GM21529 (cell line): ENCODE results near the gene NHLRC4.

Source experiments
- ATAC-seq: cut with Tn5 transposase; IDR thresholded peaks from one replicate; pipeline ENCODE4 v1.9.1; 2021; ENCODE audit not compliant: unreplicated experiment

NHLRC4 gene

DNA sequence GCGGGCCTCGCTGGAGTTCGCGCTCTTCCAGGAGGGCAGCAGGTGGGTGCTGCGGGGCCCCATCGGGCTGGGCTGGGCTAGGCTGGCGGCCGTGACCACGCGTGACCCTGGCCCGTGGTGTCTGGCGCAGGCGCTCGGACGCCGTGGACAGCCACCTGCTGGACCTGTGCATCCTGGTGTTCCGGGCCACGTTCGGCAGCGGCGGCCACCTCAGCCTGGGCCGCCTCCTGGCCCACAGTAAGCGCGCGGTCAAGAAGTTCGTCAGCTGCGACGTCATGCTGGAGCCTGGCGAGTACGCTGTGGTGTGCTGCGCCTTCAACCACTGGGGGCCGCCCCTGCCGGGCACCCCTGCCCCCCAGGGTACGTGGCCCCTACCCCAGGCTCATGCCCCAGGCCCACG lies 14.6 kb upstream of the NHLRC4 start:
- ATAC-seq = no peak

DNA sequence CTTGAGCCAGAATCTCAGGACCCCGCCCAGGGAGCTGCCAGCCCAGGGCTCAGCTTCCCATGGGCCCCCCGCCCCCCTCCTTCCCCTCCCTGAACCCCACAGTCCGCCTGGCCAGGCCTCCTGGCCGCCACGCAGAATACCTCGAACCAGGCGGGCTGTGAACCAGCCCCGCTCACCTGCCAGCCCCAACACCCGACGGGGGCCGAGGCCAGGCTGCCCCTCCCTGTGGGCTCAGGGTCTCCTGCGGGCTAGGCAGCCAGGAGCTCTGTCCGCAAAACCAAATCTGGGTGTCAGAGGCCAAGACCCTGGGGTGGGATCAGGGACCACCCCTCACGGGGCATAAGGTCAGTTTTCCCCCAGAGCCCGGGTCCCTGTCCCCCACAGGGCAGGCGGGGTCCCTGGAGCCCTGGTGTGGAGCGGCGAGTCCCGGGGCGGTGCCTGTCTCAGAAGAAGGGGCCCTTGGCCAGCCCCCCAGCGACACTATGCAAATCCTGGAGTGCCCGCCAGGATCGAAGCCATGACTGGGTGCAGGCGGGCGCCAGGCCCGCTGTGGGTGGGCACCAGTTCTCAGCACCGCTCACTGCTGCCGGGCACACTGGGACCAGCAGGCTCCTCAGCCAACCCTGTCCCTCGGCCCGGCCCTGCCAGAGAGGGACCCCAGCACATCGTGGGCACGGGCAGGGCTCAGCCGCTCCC lies 13.1 kb upstream of the NHLRC4 start:
- ATAC-seq = no peak

DNA sequence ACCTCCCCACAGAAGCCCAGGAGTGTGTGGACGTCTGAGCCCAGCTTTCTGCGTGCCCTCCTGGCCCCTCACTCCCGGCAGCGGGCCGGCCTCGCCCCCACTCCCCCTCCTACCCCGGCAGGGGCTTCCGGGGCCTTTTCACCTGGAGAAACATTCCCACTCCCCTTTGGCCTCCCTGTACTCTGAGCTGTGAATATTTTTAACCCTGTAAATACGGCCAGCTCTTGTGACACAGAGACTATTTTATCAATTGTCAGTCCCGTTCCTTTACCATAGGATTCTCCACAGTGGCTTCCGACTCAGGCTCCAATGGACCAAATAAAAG lies 12.5 kb upstream of the NHLRC4 start:
- no peak for ATAC-seq

DNA sequence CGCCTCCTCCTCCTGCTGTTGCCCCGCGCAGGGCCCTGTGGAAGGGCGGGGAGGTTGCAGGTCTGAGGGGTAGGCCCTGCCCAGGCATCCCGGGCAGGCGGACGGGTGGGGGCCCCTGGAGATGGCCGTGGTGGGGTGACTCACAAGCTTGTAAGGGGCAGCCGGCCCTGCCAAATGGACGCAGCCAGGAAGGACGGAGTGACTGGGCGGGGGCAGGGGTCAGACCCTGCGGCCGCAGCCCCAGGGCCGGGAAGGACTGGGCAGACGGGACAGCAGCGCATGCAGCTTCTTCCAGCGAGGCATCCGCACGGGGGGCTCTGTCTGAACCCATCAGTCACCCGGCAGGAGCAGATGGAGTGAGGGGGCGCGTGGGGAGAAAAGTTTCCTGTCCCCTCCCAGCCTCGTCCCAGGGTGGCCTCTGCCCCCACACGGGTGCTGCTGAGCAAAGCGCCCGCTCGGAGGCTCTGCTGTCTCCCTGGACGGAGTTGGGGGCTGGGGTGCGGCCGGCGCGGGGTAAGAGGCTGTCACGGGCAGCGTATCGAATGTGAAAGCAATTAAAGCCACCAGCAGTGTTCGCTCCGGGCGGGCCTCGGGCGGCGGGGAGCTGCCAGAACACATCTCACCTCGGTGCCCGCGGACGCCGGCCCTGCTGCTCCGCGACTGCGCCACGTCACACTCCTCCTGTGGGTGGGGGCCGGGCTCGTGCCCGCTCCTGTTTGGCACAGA lies 12.0 kb upstream of the NHLRC4 start:
- ATAC-seq = no peak

DNA sequence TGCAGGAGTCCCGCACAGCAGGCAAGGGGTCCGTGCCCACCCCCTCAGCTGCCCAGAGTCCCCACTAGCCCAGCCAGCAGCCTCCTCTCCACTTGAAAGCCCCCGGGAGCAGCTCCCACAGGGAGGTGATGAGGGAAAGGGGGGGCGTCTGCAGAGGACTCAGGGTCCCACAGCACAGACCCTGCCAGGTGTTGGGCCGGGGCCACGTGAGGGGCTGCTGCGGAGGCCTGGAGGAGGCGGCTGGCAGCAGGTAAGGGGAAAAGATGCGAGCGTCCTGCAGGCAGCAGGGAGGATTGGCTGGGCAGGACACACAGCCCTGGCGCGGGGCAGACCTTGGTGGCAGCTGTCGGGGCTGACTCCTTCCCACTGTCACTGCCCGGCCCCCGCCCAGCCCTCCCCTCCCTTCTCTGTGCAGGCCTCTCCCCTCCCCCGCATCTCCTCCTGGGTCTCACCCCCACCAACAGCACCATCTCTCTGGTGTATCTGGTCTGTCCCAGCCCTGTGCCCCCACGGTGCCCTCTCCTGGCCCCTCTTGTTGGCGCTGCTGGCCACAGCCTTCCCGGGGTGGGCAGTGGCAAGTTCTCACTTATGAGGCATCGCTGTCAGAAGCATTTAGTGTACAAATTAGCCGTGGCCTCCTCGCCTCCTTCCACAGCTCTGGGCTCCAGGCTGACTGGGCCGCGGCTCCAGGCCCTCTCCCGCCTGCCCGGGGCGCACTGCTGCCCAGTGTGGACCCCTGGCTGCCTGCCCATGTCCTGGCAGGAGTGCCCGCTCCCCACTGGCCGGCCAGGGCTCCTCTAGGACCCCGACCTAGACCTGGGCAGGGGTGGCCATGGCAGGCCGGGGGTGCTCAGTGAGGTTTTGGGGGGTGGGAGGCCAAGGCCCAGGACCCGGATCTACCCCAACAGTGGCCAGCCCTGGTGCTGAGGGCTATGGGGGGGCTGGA lies 11.0 kb upstream of the NHLRC4 start:
- no peak for ATAC-seq

DNA sequence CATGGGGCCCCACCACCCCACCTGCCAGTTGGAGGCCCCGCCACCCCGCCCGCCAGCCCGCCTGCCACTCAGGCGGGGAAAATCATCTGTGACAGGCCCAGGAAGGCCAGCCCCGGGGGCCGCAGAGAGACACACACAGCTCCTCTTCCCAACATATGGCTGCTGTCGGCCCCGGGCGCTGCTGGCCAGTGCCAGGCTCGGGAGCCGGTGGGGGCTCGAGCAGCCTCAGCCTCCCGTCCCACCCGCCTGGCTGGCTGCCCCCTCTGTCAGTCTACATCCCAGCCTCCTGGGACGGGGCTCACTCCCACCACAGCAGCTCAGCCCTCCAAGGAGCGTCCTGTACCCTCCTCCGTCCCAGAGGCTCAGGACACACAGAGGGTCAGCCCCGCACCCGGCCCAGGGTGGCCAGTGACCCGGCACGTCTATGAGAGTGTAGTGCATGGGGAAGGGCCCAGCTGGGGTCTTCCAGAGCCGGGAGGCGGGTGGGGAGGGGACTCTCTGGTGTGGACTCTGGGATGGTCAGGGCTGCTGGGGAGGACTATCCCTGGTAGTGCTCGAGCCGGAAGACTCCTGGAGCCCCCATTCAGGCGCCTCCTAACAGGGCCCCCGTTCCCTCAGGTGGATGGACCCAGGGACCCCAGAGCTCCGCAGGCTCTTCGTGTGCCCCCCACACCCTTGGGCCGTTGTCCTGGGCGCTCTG lies 10.2 kb upstream of the NHLRC4 start:
- ATAC-seq = no peak

DNA sequence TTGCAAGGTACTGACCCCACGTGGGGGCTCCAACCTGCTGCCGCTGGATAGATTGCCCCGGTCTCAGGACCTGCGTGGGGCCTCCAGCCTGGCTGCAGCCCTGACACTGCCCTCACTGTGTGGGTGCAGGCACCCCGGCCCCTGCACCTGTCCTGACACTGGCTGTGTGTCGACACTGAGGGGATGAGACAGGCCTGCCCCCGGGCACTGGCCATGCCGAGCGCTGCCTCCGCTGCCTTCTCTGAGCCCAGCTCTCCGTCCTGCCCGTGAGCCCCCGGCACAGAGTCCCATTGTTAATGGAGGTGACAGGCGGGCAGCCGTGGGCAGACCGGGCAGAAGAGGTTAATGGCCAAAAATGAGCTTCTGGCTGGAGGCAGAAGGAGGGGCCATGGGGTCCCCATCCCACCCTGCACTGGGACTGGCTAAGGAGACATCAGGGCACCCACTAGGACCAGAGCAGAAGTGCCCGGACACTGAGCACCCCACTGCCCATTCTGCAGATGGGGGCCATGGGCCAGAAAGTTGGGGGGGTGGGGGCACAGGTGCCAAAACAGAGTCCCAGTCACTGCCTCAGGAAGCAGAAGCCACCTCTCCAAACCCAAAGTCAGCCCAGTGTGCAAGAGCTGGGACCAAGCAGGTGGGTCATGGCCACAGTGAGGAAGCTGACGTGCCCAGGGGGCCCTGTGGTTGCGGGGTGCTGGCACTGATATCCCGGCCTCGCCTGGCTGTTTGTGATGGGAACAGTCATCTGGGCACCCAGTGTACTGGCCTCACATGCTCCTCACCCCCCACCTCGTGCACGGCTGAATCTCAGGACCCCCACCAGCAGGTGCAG lies 9.1 kb upstream of the NHLRC4 start:
- ATAC-seq = no peak

DNA sequence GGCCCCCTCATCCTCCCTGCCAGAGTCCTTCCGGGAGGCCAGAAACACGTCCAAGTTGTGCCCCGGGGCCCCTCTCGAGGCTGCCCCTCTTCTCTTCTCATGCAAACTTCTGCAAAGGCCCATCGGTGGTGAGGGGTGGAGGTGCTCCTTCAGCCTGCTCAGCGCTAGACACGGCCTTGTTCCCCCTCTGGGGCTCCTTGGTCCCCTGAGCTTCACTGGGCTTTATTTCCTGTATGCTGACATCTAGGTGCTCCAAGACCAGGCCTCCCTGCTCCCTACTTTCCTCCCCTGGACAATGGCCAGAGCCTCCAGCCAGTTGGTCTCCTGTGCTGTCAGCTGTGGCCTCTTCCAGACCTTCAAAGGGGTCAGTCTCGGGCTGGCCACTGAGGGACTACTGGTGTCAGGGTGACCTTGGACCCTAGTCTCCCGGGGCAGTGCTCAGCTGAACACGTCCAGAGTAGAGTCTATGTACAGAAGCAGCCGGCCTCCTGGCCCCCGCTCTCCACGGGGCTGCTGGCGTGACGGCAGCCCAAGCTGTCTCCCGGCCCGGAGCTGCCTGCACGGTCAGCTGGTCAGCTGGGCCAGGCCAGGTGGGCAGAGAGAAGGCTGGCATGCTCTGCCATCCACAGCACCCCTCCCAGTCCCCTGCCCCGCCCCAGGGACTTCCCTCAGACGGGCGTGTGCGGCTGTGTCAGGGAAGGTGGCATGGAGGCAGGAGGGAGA lies 8.3 kb upstream of the NHLRC4 start:
- ATAC-seq = no peak

DNA sequence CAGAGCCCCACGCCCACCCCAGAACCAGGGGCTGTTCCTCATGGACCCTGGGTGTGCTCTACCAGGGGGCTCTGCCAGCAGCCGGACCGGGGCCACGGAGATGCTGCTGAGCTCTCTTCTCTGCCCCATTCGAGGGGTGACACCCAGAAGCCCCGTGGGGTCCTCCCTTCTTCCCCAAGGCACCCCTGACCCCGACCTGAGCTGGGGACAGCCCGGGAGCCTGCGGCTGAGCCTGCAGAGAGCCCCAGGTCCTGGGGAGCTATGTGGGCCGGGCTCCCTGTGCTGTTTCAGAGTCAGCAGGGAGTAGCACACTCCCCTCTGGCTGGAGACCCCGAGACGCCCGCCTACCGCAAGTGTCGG lies 7.8 kb upstream of the NHLRC4 start:
- no peak for ATAC-seq

DNA sequence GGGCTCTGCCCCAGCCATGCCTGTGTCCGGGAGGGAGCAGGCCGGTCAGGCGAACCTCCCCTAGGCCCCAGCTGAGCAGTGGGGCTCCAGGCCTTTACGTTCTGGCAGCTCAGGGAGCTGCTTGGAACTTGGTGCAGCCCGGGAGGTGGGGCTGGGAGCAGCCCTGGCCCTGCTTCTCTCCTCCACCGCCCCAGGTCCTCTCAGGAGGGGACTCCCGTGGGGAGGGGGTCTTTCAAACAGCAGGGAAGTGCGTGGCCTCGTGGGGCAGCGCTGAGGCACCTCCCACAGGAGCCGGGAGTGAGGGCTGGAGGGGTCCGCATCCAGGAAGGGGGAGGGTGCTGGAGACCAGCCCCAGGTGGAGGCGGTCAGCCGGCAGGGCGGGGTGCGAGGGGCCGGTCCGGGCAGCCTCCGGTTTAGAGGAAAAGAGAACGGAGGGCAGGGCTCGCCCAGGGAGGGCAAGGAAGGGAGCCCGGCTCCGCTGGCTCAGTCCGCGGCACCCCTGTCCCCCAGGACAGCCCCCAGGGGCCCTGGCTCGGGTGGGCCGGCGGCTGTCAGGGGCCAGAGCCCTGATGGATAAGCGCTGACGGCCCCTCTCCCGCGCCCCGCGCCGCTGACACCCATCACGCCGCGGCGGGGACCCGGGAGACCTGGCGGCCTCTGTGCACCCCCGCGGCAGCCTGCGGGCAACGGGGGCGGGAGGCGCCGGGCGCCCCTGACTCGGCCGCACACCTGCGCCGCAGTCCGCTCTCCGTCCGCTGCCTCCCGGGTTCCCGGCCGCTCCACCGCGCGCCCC lies 7.2 kb upstream of the NHLRC4 start:
- ATAC-seq = no peak

DNA sequence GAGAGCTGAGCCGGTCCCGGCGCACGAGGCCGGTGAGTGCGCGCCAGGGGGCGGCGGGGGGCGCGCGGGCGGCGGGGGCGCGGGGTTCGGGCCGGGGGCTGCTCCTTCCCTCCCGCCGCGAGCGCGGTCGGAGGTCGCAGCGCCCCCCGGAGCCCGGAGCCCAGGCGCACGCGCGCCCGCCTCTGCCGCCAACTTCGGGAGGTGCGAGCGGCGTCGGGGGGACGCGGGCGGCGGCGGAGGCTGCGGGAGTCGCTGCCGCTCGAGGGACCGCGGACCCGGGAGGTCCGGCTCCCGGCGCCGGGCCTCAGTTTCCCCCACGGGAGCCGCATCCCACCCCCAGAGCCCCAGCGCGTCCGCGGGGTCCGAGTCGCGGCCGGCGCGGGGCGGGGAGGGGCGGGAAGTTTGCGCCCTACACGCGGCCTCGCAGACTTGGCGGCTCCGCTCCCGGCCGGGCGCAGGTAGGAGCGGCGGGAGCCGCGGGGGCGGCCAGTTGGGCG lies 6.6 kb upstream of the NHLRC4 start, which contains the start of gene PRR35:
PRR35 (plus strand) TSS at position 191 of the 497 bp plus-strand sequence. CDS start 2,901 bp downstream, outside the sequence.
- ATAC-seq = no peak

DNA sequence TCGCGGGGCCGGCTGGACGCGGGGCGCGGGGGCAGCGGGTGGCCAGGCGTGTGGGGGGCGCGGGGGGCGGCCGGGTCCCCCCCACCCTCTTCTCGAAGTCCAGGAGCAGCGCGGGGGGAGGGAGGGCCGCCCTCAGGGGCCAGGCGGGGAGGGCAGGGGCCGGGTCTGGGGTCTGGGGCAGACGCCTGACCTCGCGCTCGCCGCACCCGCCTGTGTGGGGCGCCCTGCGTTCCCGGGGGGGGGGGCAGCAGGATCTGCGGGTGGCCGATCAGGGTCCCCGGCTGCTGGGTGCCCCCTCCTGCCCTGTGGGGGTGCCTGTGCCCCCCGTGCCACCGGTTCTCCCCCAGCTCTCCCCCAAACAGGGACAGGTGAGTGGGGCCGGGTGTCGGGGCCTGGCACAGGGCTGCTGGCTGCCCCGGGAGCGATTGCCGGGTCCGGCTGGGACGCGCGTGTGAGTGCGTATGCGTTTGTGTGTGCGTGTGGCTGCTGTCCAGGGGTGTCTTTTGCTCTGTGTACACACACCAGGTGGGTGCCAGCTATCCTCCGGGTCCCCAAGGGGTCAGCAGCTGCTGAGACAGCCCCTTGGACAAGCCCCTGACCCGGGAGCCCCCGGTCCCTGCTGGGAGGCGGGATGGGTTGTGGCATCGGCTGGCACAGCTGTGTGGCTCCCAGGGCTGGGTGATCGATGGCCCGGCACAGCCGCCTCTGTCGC lies 5.9 kb upstream of the NHLRC4 start:
- no peak for ATAC-seq

DNA sequence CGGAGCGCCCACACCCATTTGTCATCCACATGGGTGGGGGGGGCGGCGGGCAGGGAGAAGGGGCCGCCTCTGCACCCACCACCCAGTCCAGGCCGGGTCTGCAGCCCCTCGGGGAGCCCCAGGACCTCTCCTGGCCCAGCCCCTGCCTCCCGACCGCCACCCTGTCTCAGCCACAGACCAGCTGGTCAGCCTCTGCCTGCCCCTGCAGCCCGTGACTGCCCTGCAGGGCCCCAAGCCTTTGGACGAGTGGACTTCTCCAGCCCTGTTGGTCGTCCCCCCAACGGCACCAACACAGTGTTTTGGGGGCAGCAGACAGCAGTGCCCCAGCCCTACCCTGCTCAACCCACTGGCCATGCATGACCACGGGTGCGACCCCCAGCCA lies 5.4 kb upstream of the NHLRC4 start:
- no peak for ATAC-seq

DNA sequence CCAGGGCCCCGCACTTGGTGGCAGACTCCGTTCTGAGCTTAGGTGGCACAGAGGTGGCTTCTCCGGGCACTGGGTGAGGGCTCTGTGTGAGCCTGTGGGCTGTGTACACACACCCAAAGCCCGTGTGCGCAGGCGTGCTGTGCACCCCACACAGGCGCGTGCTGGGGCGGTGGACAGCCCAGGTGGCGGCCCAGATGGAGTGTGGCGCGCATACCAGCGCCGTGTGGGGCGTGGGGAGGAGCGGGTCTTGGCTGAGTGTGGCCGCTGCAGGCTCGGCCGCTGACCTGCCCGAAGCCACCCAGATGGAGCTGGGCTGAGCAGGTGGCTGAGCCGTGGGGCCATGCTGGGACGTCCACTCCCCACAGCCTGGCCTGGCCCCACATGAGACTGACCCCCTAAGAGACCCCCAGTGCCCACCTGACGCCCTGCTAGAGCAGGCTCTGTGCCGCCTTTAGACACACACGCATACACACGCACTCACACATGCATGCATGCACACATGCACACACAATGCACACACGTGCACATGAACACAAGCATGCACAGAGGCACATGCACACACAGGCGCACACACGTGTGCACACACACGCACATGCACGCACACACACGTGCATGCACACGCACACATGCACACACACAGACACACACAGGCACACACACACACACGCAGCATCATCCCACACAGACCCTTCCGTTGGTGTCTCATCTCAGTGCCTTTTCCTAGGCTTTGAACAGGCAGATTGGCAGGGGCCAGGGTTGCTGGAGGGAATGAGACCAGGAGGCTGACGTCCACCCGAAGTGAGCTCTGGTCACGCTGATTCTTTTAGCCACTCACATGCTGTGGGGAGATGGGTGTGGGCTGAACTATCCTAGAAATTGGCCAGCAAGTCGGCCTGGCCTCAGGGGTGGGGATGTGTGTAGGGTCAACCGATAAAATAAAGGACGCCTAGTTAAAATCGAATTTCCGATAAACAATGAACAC lies 4.6 kb upstream of the NHLRC4 start:
- ATAC-seq = no peak

DNA sequence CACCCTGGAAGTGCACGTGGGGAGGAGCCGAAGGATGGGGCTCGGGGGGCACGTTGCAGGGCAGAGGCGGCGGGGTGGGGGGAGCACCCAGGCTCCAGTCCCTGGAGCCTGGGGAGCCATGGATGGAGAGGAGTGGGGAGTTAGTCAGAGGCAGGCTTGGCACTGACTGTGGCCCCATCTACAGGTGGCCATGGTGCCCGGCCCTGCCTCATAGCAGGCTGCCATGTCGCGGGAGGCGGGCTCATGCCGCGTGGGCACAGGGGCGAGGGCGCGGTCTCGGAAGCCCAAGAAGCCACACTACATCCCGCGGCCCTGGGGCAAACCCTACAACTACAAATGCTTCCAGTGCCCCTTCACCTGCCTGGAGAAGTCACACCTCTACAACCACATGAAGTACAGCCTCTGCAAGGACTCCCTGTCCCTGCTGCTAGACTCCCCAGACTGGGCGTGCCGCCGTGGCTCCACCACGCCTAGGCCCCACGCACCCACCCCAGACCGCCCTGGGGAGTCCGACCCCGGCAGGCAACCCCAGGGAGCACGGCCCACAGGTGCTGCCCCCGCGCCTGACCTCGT lies 3.6 kb upstream of the NHLRC4 start:
- ATAC-seq = no peak

DNA sequence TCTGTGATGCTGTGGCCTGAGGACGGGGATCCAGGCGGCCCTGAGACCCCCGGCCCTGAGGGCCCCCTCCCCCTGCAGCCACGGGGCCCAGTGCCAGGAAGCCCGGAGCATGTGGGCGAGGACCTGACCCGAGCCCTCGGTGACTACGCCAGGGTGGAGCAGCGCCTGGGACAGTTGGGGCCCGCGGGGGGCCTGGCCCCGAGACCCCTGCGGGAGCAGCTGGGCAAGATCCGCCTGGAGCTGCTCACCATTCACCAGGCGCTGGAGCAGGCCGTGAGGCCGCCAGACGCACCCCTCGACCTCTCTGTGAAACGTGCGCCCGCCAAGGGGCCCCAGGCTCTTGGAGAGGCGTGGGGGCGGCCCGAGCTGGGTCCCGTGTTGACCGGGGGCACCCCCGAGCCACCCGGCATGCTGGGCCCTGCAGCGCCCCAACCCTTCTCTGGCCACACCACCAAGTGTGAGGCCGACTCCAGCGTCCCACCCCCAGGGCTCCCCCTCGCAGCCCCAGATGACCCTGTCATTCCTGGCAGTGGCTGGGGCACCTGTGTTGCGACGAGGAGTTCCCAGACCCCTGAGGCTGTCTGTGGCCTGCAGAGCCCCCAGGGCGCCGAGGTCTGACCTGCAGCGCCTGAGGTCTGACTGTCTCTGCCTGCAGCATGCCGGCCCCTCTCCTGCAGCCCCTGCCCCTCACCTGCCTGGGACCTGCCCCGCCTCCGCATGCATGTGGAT lies 2.0 kb upstream of the NHLRC4 start:
- ATAC-seq = no peak
